Measurements from ENCODE around the gene TRPM7. TPM values are rescaled to one million over a fixed set of nuclear protein-coding genes. Genes with fewer than 3 reads are reported as not detected.

Gene TRPM7
- total and polyA plus RNA-seq, 9 of the 15 experiments (the other 6 are each of a cell fraction or from before 2014, with no cell fraction given) = 12.3 to 59.2 (median 31.5) TPM

DNA sequence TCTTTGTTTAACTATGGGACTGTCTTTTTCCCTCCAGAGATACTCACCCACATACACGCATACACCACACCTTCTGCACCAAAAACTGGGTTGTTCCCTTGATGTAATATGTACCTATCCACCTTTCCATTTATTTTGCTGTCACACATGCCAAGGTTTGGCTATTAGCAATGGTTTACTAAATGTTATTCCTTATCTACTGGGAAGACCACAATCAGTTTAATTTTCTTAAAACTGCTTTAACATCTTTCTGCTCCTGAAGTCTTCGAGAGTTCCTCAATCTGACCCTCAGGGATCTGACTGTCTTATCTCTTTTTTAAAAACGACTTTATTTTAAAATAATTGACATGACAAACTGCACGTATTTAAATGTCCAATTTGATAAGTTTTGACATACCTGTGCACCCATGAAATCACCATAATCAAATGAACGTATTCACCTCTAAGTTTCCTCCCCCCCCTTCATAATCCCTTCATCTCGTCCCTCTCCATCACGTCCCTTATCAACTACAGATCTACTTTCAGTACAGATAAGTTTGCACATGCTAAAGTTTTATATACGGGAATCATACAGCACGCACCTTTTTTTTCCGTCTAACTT, 805 bp upstream of the TRPM7 start (continued):
- TF ChIP-seq, protein P1, sequence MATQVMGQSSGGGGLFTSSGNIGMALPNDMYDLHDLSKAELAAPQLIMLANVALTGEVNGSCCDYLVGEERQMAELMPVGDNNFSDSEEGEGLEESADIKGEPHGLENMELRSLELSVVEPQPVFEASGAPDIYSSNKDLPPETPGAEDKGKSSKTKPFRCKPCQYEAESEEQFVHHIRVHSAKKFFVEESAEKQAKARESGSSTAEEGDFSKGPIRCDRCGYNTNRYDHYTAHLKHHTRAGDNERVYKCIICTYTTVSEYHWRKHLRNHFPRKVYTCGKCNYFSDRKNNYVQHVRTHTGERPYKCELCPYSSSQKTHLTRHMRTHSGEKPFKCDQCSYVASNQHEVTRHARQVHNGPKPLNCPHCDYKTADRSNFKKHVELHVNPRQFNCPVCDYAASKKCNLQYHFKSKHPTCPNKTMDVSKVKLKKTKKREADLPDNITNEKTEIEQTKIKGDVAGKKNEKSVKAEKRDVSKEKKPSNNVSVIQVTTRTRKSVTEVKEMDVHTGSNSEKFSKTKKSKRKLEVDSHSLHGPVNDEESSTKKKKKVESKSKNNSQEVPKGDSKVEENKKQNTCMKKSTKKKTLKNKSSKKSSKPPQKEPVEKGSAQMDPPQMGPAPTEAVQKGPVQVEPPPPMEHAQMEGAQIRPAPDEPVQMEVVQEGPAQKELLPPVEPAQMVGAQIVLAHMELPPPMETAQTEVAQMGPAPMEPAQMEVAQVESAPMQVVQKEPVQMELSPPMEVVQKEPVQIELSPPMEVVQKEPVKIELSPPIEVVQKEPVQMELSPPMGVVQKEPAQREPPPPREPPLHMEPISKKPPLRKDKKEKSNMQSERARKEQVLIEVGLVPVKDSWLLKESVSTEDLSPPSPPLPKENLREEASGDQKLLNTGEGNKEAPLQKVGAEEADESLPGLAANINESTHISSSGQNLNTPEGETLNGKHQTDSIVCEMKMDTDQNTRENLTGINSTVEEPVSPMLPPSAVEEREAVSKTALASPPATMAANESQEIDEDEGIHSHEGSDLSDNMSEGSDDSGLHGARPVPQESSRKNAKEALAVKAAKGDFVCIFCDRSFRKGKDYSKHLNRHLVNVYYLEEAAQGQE (IDR thresholded peaks at IDR 0.05; ENCODE audit: borderline replicate concordance) = no peak
- TF ChIP-seq, protein P1 (CRISPR knock-in tag; IDR thresholded peaks at IDR 0.05; ENCODE audit: low read depth) = no peak
- TF ChIP-seq SPI1 (IDR thresholded peaks at IDR 0.05; ENCODE audit: borderline replicate concordance, low read depth, low read length) = 0 out of 2 replicates have a peak, but pooled peaks have one; percentile 10
- TF ChIP-seq, protein P2, sequence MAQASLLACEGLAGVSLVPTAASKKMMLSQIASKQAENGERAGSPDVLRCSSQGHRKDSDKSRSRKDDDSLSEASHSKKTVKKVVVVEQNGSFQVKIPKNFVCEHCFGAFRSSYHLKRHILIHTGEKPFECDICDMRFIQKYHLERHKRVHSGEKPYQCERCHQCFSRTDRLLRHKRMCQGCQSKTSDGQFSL (CRISPR knock-in tag; IDR thresholded peaks at IDR 0.05) = 0 out of 2 replicates have a peak, but pooled peaks have one; percentile 13
- TF ChIP-seq, protein P2 (tag; IDR thresholded peaks at IDR 0.05) = no peak
- peak in 1 of 2 experiments; percentile 15; a peak in 1 of 4 replicates for TF ChIP-seq KDM1A (IDR thresholded peaks at IDR 0.05)
- 0 out of 2 replicates have a peak, but pooled peaks have one; percentile 6 for TF ChIP-seq SMARCA4 (IDR thresholded peaks at IDR 0.05)
- TF ChIP-seq, protein P3, sequence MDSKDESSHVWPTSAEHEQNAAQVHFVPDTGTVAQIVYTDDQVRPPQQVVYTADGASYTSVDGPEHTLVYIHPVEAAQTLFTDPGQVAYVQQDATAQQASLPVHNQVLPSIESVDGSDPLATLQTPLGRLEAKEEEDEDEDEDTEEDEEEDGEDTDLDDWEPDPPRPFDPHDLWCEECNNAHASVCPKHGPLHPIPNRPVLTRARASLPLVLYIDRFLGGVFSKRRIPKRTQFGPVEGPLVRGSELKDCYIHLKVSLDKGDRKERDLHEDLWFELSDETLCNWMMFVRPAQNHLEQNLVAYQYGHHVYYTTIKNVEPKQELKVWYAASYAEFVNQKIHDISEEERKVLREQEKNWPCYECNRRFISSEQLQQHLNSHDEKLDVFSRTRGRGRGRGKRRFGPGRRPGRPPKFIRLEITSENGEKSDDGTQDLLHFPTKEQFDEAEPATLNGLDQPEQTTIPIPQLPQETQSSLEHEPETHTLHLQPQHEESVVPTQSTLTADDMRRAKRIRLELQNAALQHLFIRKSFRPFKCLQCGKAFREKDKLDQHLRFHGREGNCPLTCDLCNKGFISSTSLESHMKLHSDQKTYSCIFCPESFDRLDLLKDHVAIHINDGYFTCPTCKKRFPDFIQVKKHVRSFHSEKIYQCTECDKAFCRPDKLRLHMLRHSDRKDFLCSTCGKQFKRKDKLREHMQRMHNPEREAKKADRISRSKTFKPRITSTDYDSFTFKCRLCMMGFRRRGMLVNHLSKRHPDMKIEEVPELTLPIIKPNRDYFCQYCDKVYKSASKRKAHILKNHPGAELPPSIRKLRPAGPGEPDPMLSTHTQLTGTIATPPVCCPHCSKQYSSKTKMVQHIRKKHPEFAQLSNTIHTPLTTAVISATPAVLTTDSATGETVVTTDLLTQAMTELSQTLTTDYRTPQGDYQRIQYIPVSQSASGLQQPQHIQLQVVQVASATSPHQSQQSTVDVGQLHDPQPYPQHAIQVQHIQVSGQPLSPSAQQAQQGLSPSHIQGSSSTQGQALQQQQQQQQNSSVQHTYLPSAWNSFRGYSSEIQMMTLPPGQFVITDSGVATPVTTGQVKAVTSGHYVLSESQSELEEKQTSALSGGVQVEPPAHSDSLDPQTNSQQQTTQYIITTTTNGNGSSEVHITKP (IDR thresholded peaks at IDR 0.05; ENCODE audit: partially characterized antibody) = peak; percentile 61
- TF ChIP-seq SAP30 (IDR thresholded peaks at IDR 0.05; ENCODE audit: borderline replicate concordance, insufficient read depth, low read depth, low read length, poor library complexity, severe bottlenecking) = peak; percentile 0
- 0 out of 4 replicates have a peak, but pooled peaks of 1 of the 2 experiments have one; percentile 9 for TF ChIP-seq HDAC1 (IDR thresholded peaks at IDR 0.05)
- TF ChIP-seq ZNF584 (CRISPR knock-in tag; IDR thresholded peaks at IDR 0.05; ENCODE audit: low read depth) = 0 out of 2 replicates have a peak, but pooled peaks have one; percentile 31
- peak; percentile 8; the same call in 1 of the 2 replicates for TF ChIP-seq NR2C1 (IDR thresholded peaks at IDR 0.05)
- no peak for TF ChIP-seq NR2C1 (tag; IDR thresholded peaks at IDR 0.05)
